K562 (cell line): ENCODE results near the gene VILL. TPM values are rescaled to one million over a fixed set of nuclear protein-coding genes. Genes with fewer than 3 reads are reported as not detected.
A peak's percentile ranks its signal among the peaks of the same experiment; 100 is the strongest.

Experiments
- ATF6 ChIP-seq: sonication (generic); formaldehyde crosslinking; IDR thresholded peaks from 2 replicates; pipeline ENCODE4 v1.4.0; 2020; ENCODE audit warnings: mild to moderate bottlenecking, missing genetic modification reagents
- CBFA2T3 ChIP-seq: fragments of 450-650 bp; IDR thresholded peaks from 2 replicates; pipeline ENCODE4 v1.6.1; 2017
- HIVEP1 ChIP-seq: fragments of 250-450 bp; sonication (Bioruptor Pico); IDR thresholded peaks from 2 replicates; pipeline ENCODE4 v1.4.0; 2020; ENCODE audit warnings: mild to moderate bottlenecking
- KLF16 ChIP-seq: IDR thresholded peaks from 2 replicates; pipeline ENCODE4 v1.6.1; 2016; ENCODE audit warnings: antibody characterized with exemption
- KLF6 ChIP-seq: fragments of 250-450 bp; sonication (Bioruptor Pico); IDR thresholded peaks from 2 replicates; pipeline ENCODE4 v1.4.0; 2020; ENCODE audit warnings: mild to moderate bottlenecking, moderate library complexity, borderline replicate concordance
- MLX ChIP-seq, 2 experiments: fragments of 450-650 bp in 1 of 2; sonication (generic) in 1 of 2; formaldehyde crosslinking; conservative IDR thresholded peaks; 2 replicates each; pipeline versions ENCODE4 v1.4.0 to v1.8.1; 2020 to 2022; ENCODE audit warnings: mild to moderate bottlenecking in 1 of 2, missing genetic modification reagents in 1 of 2
- RAD51 ChIP-seq: fragments of 450-650 bp; IDR thresholded peaks from 2 replicates; pipeline ENCODE4 v1.7.1; 2016; ENCODE audit warnings: low read depth, mild to moderate bottlenecking, borderline replicate concordance
- RBBP5 ChIP-seq: fragments of 200-600 bp; sonication (generic); IDR thresholded peaks from 2 replicates; pipeline ENCODE4 v1.6.1; 2012; ENCODE audit warnings: borderline replicate concordance, mild to moderate bottlenecking, low read length, control low read depth, inconsistent platforms; ENCODE audit not compliant: insufficient read depth, poor library complexity, severe bottlenecking
- SMC3 ChIP-seq: conservative IDR thresholded peaks from 2 replicates; pipeline ENCODE4 v1.6.1; 2011; ENCODE audit warnings: low read depth, low read length, improper control_type of control experiment; ENCODE audit not compliant: insufficient read depth
- SRF ChIP-seq, 2 experiments: fragments of 250-450, 450-650 bp in 1 of 2; sonication (Bioruptor Pico) in 1 of 2; sonication (generic) in 1 of 2; formaldehyde crosslinking; IDR thresholded peaks; 2 replicates each; pipeline versions ENCODE4 v1.5.0 to v1.5.1; 2020 to 2022; ENCODE audit warnings: mild to moderate bottlenecking in 1 of 2, missing genetic modification reagents in 1 of 2
- TFE3 ChIP-seq: fragments of 450-650 bp; formaldehyde crosslinking; IDR thresholded peaks from 2 replicates; pipeline ENCODE4 v1.4.0; 2020; ENCODE audit warnings: mild to moderate bottlenecking, mixed read lengths
- USF2 ChIP-seq: sonication (generic); formaldehyde crosslinking; IDR thresholded peaks from 2 replicates; pipeline ENCODE4 v1.5.0; 2020; ENCODE audit warnings: missing genetic modification reagents
- ZBTB1 ChIP-seq: sonication (generic); formaldehyde crosslinking; IDR thresholded peaks from 2 replicates; pipeline ENCODE4 v1.8.1; 2023; ENCODE audit warnings: missing genetic modification reagents, low read depth, mild to moderate bottlenecking, borderline replicate concordance
- ZNF445 ChIP-seq: fragments of 250-450 bp; sonication (Bioruptor Pico); IDR thresholded peaks from 2 replicates; pipeline ENCODE4 v1.4.0; 2020; ENCODE audit warnings: low read depth, mild to moderate bottlenecking, moderate library complexity
- ZNF668 ChIP-seq: fragments of 250-450 bp; sonication (Bioruptor Pico); IDR thresholded peaks from 2 replicates; pipeline ENCODE4 v1.8.0; 2022; ENCODE audit warnings: mild to moderate bottlenecking, inconsistent platforms
- polyA plus RNA-seq, 8 experiments: library from polyadenylated mRNA; depleted of rRNA in 4 of 8; stranded (reverse) in 5 of 8; unstranded in 3 of 8; fragments of >200 nt; fragmentation: Nextera tagmentation in 2 of 8; fragmentation: Illumina TruSeq in 1 of 8; extraction: Ambion mirVana in 2 of 8; extraction: Trizol in 1 of 8; gene quantifications; 2 replicates each; pipeline versions ENCODE4 v1.2.1 to v1.2.3, GENCODE V29; 2011 to 2014; ENCODE audit warnings: inconsistent platforms in 1 of 8, missing spikeins in 1 of 8
- total RNA-seq, 7 experiments: library from RNA; depleted of rRNA in 6 of 7; stranded (reverse); fragments of >200 nt in 6 of 7; fragmentation: Illumina TruSeq in 2 of 7; extraction: Trizol in 2 of 7; gene quantifications; 2 replicates each; pipeline versions ENCODE4 v1.2.1 to v1.2.3, GENCODE V29; 2011 to 2021; ENCODE audit warnings: low replicate concordance in 1 of 7
- TF ChIP-seq, protein P1 (sequence below): sonication (generic); formaldehyde crosslinking; IDR thresholded peaks from 2 replicates; pipeline ENCODE4 v1.8.1; 2023; ENCODE audit warnings: mild to moderate bottlenecking, missing genetic modification reagents

VILL gene
- total and polyA plus RNA-seq, 9 of the 15 experiments (the other 6 are each of a cell fraction or from before 2014, with no cell fraction given), result 0.11 to 16.0 (median 8.8) TPM

GRCh38 chr3:38046821-38047220 is 56.2 kb downstream of the VILL start (continued):
- no peak for TF ChIP-seq ZNF668 (CRISPR knock-in tag)
- TF ChIP-seq KLF6, result no peak
- TF ChIP-seq SRF (CRISPR knock-in tag; IDR thresholded peaks at IDR 0.05), result no peak
- TF ChIP-seq USF2 (CRISPR knock-in tag), result peak; percentile 53
- peak; percentile 94 for TF ChIP-seq TFE3 (CRISPR knock-in tag)
- no peak for TF ChIP-seq ZBTB1
- no peak for TF ChIP-seq SMC3
- TF ChIP-seq, protein P1, sequence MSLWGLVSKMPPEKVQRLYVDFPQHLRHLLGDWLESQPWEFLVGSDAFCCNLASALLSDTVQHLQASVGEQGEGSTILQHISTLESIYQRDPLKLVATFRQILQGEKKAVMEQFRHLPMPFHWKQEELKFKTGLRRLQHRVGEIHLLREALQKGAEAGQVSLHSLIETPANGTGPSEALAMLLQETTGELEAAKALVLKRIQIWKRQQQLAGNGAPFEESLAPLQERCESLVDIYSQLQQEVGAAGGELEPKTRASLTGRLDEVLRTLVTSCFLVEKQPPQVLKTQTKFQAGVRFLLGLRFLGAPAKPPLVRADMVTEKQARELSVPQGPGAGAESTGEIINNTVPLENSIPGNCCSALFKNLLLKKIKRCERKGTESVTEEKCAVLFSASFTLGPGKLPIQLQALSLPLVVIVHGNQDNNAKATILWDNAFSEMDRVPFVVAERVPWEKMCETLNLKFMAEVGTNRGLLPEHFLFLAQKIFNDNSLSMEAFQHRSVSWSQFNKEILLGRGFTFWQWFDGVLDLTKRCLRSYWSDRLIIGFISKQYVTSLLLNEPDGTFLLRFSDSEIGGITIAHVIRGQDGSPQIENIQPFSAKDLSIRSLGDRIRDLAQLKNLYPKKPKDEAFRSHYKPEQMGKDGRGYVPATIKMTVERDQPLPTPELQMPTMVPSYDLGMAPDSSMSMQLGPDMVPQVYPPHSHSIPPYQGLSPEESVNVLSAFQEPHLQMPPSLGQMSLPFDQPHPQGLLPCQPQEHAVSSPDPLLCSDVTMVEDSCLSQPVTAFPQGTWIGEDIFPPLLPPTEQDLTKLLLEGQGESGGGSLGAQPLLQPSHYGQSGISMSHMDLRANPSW, result no peak
- TF ChIP-seq MLX (CRISPR knock-in tag; conservative IDR thresholded peaks at IDR 0.05), result no peak
- TF ChIP-seq RBBP5, result no peak
- TF ChIP-seq HIVEP1, result no peak
- peak; percentile 79 for TF ChIP-seq RAD51
- no peak for TF ChIP-seq ATF6 (CRISPR knock-in tag)
- TF ChIP-seq CBFA2T3, result no peak
- no peak for TF ChIP-seq ZNF445 (CRISPR knock-in tag)
- no peak for TF ChIP-seq KLF16
